ENCODE measurements around the gene PDE8B. TPM values are rescaled to one million over a fixed set of nuclear protein-coding genes. Genes with fewer than 3 reads are reported as not detected.

The PDE8B gene
- total and polyA plus RNA-seq, 2 donors (not counting 1 experiment from before 2014, with no cell fraction given): 0.07 TPM; not detected in 1

DNA sequence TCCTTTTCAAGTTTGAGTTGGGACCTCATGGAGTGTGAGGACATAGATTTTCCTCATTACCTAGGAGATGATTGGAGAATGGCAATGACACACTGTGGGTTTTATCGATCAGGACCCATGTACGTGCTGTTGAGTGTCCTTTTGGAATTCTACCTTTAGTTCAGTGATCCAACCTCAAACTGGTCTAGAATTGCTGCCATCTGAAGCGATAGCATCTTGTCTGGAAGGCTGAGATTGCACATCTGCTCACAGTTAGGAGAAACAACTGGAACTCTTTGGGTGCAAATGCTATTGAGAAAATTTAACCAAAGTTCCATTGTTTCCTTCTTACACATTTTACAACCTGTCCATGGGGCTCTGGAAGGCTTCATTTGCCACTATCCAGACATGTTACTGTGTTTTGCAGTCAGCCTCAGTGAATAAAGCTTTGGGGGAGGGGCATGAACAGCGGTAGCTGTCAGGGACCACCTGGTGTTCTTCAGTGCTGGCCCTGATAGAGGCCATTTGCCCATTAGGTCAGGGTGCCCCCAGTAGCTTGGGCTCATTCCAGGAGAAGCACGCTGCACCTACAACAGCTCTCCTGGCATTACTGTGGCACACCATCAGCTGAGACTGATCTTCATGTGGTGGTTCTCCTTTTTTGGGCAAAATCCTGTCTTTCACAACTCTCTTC lies 123.1 kb downstream of the PDE8B start:
- Histone ChIP-seq H3K9me3 (ENCODE audit: control extremely low read depth in 1 of 3, control insufficient read depth in 2 of 3, insufficient read depth in 1 of 3, low read length in 2 of 3) (no peaks in the 10 kb centered on the region), H3K4me1 (ENCODE audit: control insufficient read depth in 2 of 2, insufficient read depth in 2 of 2, low read length in 2 of 2) (no peaks in the 10 kb centered on the region), H2AFZ (ENCODE audit: insufficient read depth, low read depth, low read length, poor library complexity, severe bottlenecking) (no peak overlapping the region), H3K27me3 (replicated peaks in 1 of 4; ENCODE audit: control extremely low read depth in 1 of 4, control insufficient read depth in 3 of 4, insufficient read depth in 4 of 4, low read length in 3 of 4) (no peaks in the 10 kb centered on the region), H3K79me2 (ENCODE audit: control insufficient read depth, insufficient read depth, low read length) (no peaks in the 10 kb centered on the region), H4K20me1 (ENCODE audit: control insufficient read depth, insufficient read depth, low read length, poor library complexity, severe bottlenecking) (no peaks in the 10 kb centered on the region), H3K4me3 (ENCODE audit: control extremely low read depth in 1 of 5, extremely low read depth in 1 of 5, insufficient read depth in 1 of 5, low read depth in 2 of 5, low read length in 4 of 5) (no peak overlapping the region), H3K36me3 (replicated peaks in 1 of 2; ENCODE audit: control extremely low read depth in 1 of 2, control insufficient read depth in 1 of 2, extremely low read depth in 1 of 2, insufficient read depth in 2 of 2, low read length in 1 of 2) (no peaks in the 10 kb centered on the region), H3K4me2 (replicated peaks; ENCODE audit: low read depth, low read length, poor library complexity, severe bottlenecking) (no peak overlapping the region), H3K27ac (ENCODE audit: low read length in 2 of 2) (no peak overlapping the region), H3K9ac (ENCODE audit: low read length) (no peak overlapping the region)
- Mint-ChIP-seq H3K27me3 (peaks cover 9% of the 10 kb centered on the region), H3K4me1 (no peaks in the 10 kb centered on the region), H3K4me3 (no peak overlapping the region), H3K27ac (no peak overlapping the region), H3K9me3 (ENCODE audit: insufficient read depth) (no peaks in the 10 kb centered on the region)
- TF ChIP-seq, protein P1, sequence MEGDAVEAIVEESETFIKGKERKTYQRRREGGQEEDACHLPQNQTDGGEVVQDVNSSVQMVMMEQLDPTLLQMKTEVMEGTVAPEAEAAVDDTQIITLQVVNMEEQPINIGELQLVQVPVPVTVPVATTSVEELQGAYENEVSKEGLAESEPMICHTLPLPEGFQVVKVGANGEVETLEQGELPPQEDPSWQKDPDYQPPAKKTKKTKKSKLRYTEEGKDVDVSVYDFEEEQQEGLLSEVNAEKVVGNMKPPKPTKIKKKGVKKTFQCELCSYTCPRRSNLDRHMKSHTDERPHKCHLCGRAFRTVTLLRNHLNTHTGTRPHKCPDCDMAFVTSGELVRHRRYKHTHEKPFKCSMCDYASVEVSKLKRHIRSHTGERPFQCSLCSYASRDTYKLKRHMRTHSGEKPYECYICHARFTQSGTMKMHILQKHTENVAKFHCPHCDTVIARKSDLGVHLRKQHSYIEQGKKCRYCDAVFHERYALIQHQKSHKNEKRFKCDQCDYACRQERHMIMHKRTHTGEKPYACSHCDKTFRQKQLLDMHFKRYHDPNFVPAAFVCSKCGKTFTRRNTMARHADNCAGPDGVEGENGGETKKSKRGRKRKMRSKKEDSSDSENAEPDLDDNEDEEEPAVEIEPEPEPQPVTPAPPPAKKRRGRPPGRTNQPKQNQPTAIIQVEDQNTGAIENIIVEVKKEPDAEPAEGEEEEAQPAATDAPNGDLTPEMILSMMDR (IDR thresholded peaks at IDR 0.05): no peak
- no peak for TF ChIP-seq EZH2 (IDR thresholded peaks at IDR 0.05; ENCODE audit: borderline replicate concordance, insufficient read depth, low read depth, low read length, poor library complexity, severe bottlenecking)
- intact Hi-C loops (cut with micrococcal nuclease): no loop called here
- ChIA-PET CTCF (no interaction called here), POLR2A (no interaction called here)
- WGBS (ENCODE audit: insufficient coverage): 79% methylated on average over 4 of the region's 5 CpGs
- DNase-seq (no peak), ATAC-seq (ENCODE audit: low read depth) (no peak)

DNA sequence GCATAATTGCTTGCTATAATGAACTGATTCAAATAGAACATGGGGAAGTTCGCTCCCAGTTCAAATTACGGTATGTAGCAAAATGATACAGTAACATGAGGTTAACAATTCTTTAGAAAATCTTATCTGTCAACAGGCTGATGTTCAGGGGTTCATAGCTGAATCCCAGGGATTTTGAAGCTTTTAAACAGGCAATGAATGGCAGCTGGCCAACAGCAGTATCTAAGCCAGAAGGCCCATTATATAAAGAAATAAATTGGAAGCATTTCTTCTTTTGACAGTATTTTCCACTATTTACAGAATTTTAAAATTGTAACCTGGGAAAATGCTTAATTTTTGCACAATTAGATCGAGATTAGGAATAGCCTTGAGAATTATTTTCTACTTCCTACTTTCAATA lies 126.8 kb downstream of the PDE8B start:
- Mint-ChIP-seq H3K4me3 (no peak overlapping the region), H3K27me3 (no peaks in the 10 kb centered on the region), H3K27ac (no peak overlapping the region), H3K9me3 (ENCODE audit: insufficient read depth) (no peaks in the 10 kb centered on the region), H3K4me1 (no peaks in the 10 kb centered on the region)
- Histone ChIP-seq H4K20me1 (ENCODE audit: control insufficient read depth, insufficient read depth, low read length, poor library complexity, severe bottlenecking) (no peaks in the 10 kb centered on the region), H3K36me3 (replicated peaks in 1 of 2; ENCODE audit: control extremely low read depth in 1 of 2, control insufficient read depth in 1 of 2, extremely low read depth in 1 of 2, insufficient read depth in 2 of 2, low read length in 1 of 2) (no peaks in the 10 kb centered on the region), H3K9ac (ENCODE audit: low read length) (no peak overlapping the region), H3K9me3 (ENCODE audit: control extremely low read depth in 1 of 3, control insufficient read depth in 2 of 3, insufficient read depth in 1 of 3, low read length in 2 of 3) (no peaks in the 10 kb centered on the region), H3K4me1 (ENCODE audit: control insufficient read depth in 2 of 2, insufficient read depth in 2 of 2, low read length in 2 of 2) (no peaks in the 10 kb centered on the region), H3K27me3 (replicated peaks in 1 of 4; ENCODE audit: control extremely low read depth in 1 of 4, control insufficient read depth in 3 of 4, insufficient read depth in 4 of 4, low read length in 3 of 4) (no peaks in the 10 kb centered on the region), H3K4me2 (replicated peaks; ENCODE audit: low read depth, low read length, poor library complexity, severe bottlenecking) (no peak overlapping the region), H3K79me2 (ENCODE audit: control insufficient read depth, insufficient read depth, low read length) (no peaks in the 10 kb centered on the region), H2AFZ (ENCODE audit: insufficient read depth, low read depth, low read length, poor library complexity, severe bottlenecking) (no peak overlapping the region), H3K4me3 (ENCODE audit: control extremely low read depth in 1 of 5, extremely low read depth in 1 of 5, insufficient read depth in 1 of 5, low read depth in 2 of 5, low read length in 4 of 5) (no peak overlapping the region), H3K27ac (ENCODE audit: low read length in 2 of 2) (no peak overlapping the region)
- ChIA-PET POLR2A (no interaction called here), CTCF (no interaction called here)
- DNase-seq: no peak
- no CpG with 5 or more reads among the region's 3 CpGs for WGBS (ENCODE audit: insufficient coverage)
- TF ChIP-seq, protein P1 (IDR thresholded peaks at IDR 0.05): no peak
- TF ChIP-seq EZH2 (IDR thresholded peaks at IDR 0.05; ENCODE audit: borderline replicate concordance, insufficient read depth, low read depth, low read length, poor library complexity, severe bottlenecking): no peak
- intact Hi-C loops (cut with micrococcal nuclease): no loop called here
- ATAC-seq (ENCODE audit: low read depth): no peak
